CD4-positive, alpha-beta T cell treated with Interleukin-4 for 4 hours (primary cell): Measurements from ENCODE around the gene MTUS2.
"Not testable (repeated sequence)": the region's sequence is repeated elsewhere in the genome, so short reads cannot be mapped to it uniquely, and the experiment has no call there.

Experiments
- DNase-seq: peaks from one replicate; pipeline ENCODE4 v3.0.0-alpha.2; 2020

MTUS2 gene

GRCh38 chr13:28964052-28964451 is 143.9 kb downstream of the MTUS2 start:
- no peak for DNase-seq

GRCh38 chr13:28964803-28965202 is 144.7 kb downstream of the MTUS2 start:
- DNase-seq, result no peak

GRCh38 chr13:28967029-28967915 is 147.1 kb downstream of the MTUS2 start:
- DNase-seq, result no peak

GRCh38 chr13:28976195-28976594 is 156.1 kb downstream of the MTUS2 start:
- DNase-seq, result no peak

GRCh38 chr13:28976636-28977035 is 156.5 kb downstream of the MTUS2 start:
- no peak for DNase-seq

- no peak for DNase-seq
These were observed 158.4 kb downstream of the MTUS2 start for GRCh38 chr13:28978574-28978973.

- no peak for DNase-seq
These were observed 161.4 kb downstream of the MTUS2 start for GRCh38 chr13:28981530-28981929.

GRCh38 chr13:28983641-28984040 is 163.5 kb downstream of the MTUS2 start:
- DNase-seq, result no peak

- no peak for DNase-seq
These were observed 164.2 kb downstream of the MTUS2 start for GRCh38 chr13:28984326-28984725.

GRCh38 chr13:28984825-28985224 is 164.7 kb downstream of the MTUS2 start:
- DNase-seq, result no peak

- DNase-seq, result not testable (repeated sequence)
These were observed 170.2 kb downstream of the MTUS2 start for GRCh38 chr13:28990378-28990777.

GRCh38 chr13:28991764-28992163 is 171.6 kb downstream of the MTUS2 start:
- DNase-seq, result no peak

GRCh38 chr13:29000826-29001225 is 180.7 kb downstream of the MTUS2 start:
- DNase-seq, result no peak

- no peak for DNase-seq
These were observed 185.1 kb downstream of the MTUS2 start for GRCh38 chr13:29005035-29005762.

- DNase-seq, result no peak
These were observed 185.6 kb downstream of the MTUS2 start for GRCh38 chr13:29005763-29006120.

- DNase-seq, result no peak
These were observed 186.3 kb downstream of the MTUS2 start for GRCh38 chr13:29006359-29006850.

GRCh38 chr13:29008296-29008695 is 188.2 kb downstream of the MTUS2 start:
- no peak for DNase-seq

- DNase-seq, result no peak
These were observed 200.2 kb downstream of the MTUS2 start for GRCh38 chr13:29020314-29020713.

- no peak for DNase-seq
These were observed 201.2 kb downstream of the MTUS2 start for GRCh38 chr13:29021311-29021710.

- DNase-seq, result no peak
These were observed 201.6 kb downstream of the MTUS2 start for GRCh38 chr13:29021717-29022116.

- no peak for DNase-seq
These were observed 202.3 kb downstream of the MTUS2 start for GRCh38 chr13:29022410-29022809.

- DNase-seq, result no peak
These were observed 202.8 kb downstream of the MTUS2 start for GRCh38 chr13:29022968-29023367.

GRCh38 chr13:29024783-29025182 is 204.6 kb downstream of the MTUS2 start:
- DNase-seq, result no peak

GRCh38 chr13:29028868-29029267 is 208.7 kb downstream of the MTUS2 start:
- no peak for DNase-seq
